ENCODE data around the gene PSEN2. TPM values are rescaled to one million over a fixed set of nuclear protein-coding genes. Genes with fewer than 3 reads are reported as not detected.

PSEN2 gene
- total RNA-seq, 1 experiment from 2014 or later, result 17.4 TPM

DNA sequence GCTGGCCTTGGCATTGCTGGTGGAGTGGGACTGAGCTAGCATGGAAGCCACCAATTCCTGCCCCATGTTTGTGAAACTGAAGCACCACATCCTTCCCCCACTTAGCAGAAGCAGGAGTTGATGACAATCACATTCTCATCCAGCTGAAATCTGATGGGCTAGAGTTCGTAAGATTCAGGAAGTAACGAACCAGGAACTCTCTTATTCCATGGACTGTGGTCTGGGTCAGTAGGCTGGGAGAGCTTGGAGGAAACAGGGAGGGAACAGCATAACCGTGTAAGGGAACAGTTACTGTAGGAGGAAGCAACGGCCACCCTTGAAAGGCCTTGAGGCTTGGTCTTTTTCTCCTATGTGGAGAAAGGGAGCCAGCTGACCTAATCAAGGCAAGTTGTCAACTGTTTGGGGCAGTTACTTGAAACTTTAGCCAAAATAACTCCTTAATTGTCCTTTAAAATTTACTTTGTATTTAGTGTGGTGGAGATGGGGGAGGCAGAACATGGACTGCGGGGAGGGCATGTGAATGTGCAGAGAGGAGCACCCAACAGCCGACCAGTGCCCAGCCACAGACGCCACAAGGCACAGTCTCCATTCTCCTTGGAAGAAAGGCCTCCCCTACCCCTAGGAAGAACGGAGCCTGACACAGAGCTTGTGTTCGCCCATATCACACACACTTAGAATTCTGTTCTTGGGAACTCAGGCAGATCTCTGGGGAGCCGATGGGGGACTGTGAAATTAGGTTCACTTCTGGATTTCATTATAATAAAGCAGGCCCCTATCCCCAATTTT lies 67.7 kb downstream of the PSEN2 start:
- Mint-ChIP-seq H3K4me3 (peak overlapping the region; percentile 21 to 82; a peak in 2 of 5 replicates), H3K9me3 (peaks cover 11 to 19% of the 10 kb centered on the region in 2 experiments), H3K4me1 (peaks cover 32% of the 10 kb centered on the region in 2 experiments), H3K27me3 (ENCODE audit: low read depth) (peaks cover 9% of the 10 kb centered on the region), H3K36me3 (ENCODE audit: insufficient read depth in 1 of 3, low read depth in 3 of 3) (peaks cover 6 to 12% (median 11%) of the 10 kb centered on the region in 3 experiments; a peak in 6 of 7 replicates), H3K27ac (no peak overlapping the region)
- H3K9ac ChIP-seq (ENCODE audit: extremely low read depth, insufficient read length, low read length), result no peak overlapping the region
- H2BK120ac ChIP-seq (ENCODE audit: low read depth, low read length, poor library complexity, severe bottlenecking), result no peak overlapping the region
- DNase-seq, result no peak
- no peak overlapping the region for H2AFZ ChIP-seq (ENCODE audit: low read length)
- no CpG with 5 or more reads among the region's 10 CpGs for WGBS (ENCODE audit: extremely low coverage, insufficient read length, low lambda C conversion rate)
- no peak for TF ChIP-seq CTCF (conservative IDR thresholded peaks at IDR 0.05)
- no peak overlapping the region for H3T11ph ChIP-seq (ENCODE audit: low read length)
- H3K27me3 ChIP-seq (ENCODE audit: insufficient read depth, low read length), result no peaks in the 10 kb centered on the region
- H3K14ac ChIP-seq (ENCODE audit: insufficient read depth, low read length), result no peak overlapping the region
- H3K23ac ChIP-seq (ENCODE audit: insufficient read length, low read depth, low read length), result no peak overlapping the region
- no peak overlapping the region for H2BK5ac ChIP-seq (ENCODE audit: insufficient read length, low read length)
- H3K56ac ChIP-seq (ENCODE audit: insufficient read length, low read depth, low read length), result no peak overlapping the region
- no peak overlapping the region for H2AK5ac ChIP-seq (ENCODE audit: insufficient read length, low read length)
- no peak overlapping the region for H4K91ac ChIP-seq (ENCODE audit: insufficient read length, low read depth, low read length)
- no peak overlapping the region for H2BK15ac ChIP-seq (ENCODE audit: low read depth, low read length)
- no peak overlapping the region for H3K27ac ChIP-seq (ENCODE audit: insufficient read length, low read depth, low read length)
- no peak overlapping the region for H4K8ac ChIP-seq (replicated peaks; ENCODE audit: insufficient read length, low read depth, low read length)
- no peaks in the 10 kb centered on the region for H3K79me2 ChIP-seq (ENCODE audit: insufficient read depth, low read length)
- no peak overlapping the region for H3K4ac ChIP-seq (ENCODE audit: low read depth, low read length)
- H3K18ac ChIP-seq (ENCODE audit: insufficient read length, low read depth, low read length), result no peak overlapping the region
- no peaks in the 10 kb centered on the region for H4K20me1 ChIP-seq (ENCODE audit: control insufficient read depth, insufficient read depth, insufficient read length)
- H3K9me3 ChIP-seq (ENCODE audit: control insufficient read depth, low read depth, low read length), result no peaks in the 10 kb centered on the region
- H3K23me2 ChIP-seq (ENCODE audit: insufficient read length, low read depth, low read length, poor library complexity, severe bottlenecking), result peaks cover 11% of the 10 kb centered on the region
- H3K4me2 ChIP-seq (ENCODE audit: insufficient read depth, insufficient read length, low read length), result no peak overlapping the region
- H2BK12ac ChIP-seq (ENCODE audit: insufficient read length, low read depth, low read length), result no peak overlapping the region
- no peak overlapping the region for H4K5ac ChIP-seq (ENCODE audit: insufficient read length, low read depth, low read length)
- H3K4me1 ChIP-seq (ENCODE audit: insufficient read depth, low read length), result peaks cover 5% of the 10 kb centered on the region; the same call in 1 of the 2 replicates
- no peaks in the 10 kb centered on the region for H3K79me1 ChIP-seq (ENCODE audit: insufficient read depth, low read depth, low read length, poor library complexity, severe bottlenecking)
- no peak overlapping the region for H2BK20ac ChIP-seq (ENCODE audit: low read depth, low read length, poor library complexity, severe bottlenecking)
